Measurements from ENCODE around the gene EYS.

The EYS gene

GRCh38 chr6:64225503-64225902, 1481.5 kb downstream of the EYS start:
- TF ChIP-seq ZNF274 (IDR thresholded peaks at IDR 0.05; ENCODE audit: low read depth, low read length) = no peak

GRCh38 chr6:64224819-64225218, 1482.2 kb downstream of the EYS start:
- H3K4me3 ChIP-seq (ENCODE audit: low read length) = no peak overlapping the region
- no peak for TF ChIP-seq ZNF274 (IDR thresholded peaks at IDR 0.05; ENCODE audit: low read depth, low read length)

More at GRCh38 chr6:64225503-64225902, 1481.5 kb downstream of the EYS start:
- no peak overlapping the region for H3K4me3 ChIP-seq (ENCODE audit: low read length)

- TF ChIP-seq ZNF274 (IDR thresholded peaks at IDR 0.05; ENCODE audit: low read depth, low read length) = no peak
- no peak overlapping the region for H3K4me3 ChIP-seq (ENCODE audit: low read length)
Measured at GRCh38 chr6:64221776-64222175, 1485.2 kb downstream of the EYS start.

GRCh38 chr6:64220801-64221200, 1486.2 kb downstream of the EYS start:
- TF ChIP-seq ZNF274 (IDR thresholded peaks at IDR 0.05; ENCODE audit: low read depth, low read length) = no peak
- no peak overlapping the region for H3K4me3 ChIP-seq (ENCODE audit: low read length)

GRCh38 chr6:64217721-64218620, 1489.1 kb downstream of the EYS start:
- no peak overlapping the region for H3K4me3 ChIP-seq (ENCODE audit: low read length)
- no peak for TF ChIP-seq ZNF274 (IDR thresholded peaks at IDR 0.05; ENCODE audit: low read depth, low read length)

- TF ChIP-seq ZNF274 (IDR thresholded peaks at IDR 0.05; ENCODE audit: low read depth, low read length) = no peak
- no peak overlapping the region for H3K4me3 ChIP-seq (ENCODE audit: low read length)
Measured at GRCh38 chr6:64214373-64214772, 1492.7 kb downstream of the EYS start.

GRCh38 chr6:64213697-64214096, 1493.3 kb downstream of the EYS start:
- no peak overlapping the region for H3K4me3 ChIP-seq (ENCODE audit: low read length)
- TF ChIP-seq ZNF274 (IDR thresholded peaks at IDR 0.05; ENCODE audit: low read depth, low read length) = no peak

GRCh38 chr6:64197246-64197645, 1509.8 kb downstream of the EYS start:
- TF ChIP-seq ZNF274 (IDR thresholded peaks at IDR 0.05; ENCODE audit: low read depth, low read length) = no peak
- no peak overlapping the region for H3K4me3 ChIP-seq (ENCODE audit: low read length)

- TF ChIP-seq ZNF274 (IDR thresholded peaks at IDR 0.05; ENCODE audit: low read depth, low read length) = no peak
- H3K4me3 ChIP-seq (ENCODE audit: low read length) = no peak overlapping the region
Measured at GRCh38 chr6:64186592-64186991, 1520.4 kb downstream of the EYS start.

GRCh38 chr6:64185621-64186020, 1521.4 kb downstream of the EYS start:
- no peak overlapping the region for H3K4me3 ChIP-seq (ENCODE audit: low read length)
- TF ChIP-seq ZNF274 (IDR thresholded peaks at IDR 0.05; ENCODE audit: low read depth, low read length) = no peak

GRCh38 chr6:64175296-64175695, 1531.7 kb downstream of the EYS start:
- H3K4me3 ChIP-seq (ENCODE audit: low read length) = no peak overlapping the region
- TF ChIP-seq ZNF274 (IDR thresholded peaks at IDR 0.05; ENCODE audit: low read depth, low read length) = no peak

- TF ChIP-seq ZNF274 (IDR thresholded peaks at IDR 0.05; ENCODE audit: low read depth, low read length) = no peak
- no peak overlapping the region for H3K4me3 ChIP-seq (ENCODE audit: low read length)
Measured at GRCh38 chr6:64170316-64170715, 1536.7 kb downstream of the EYS start.

- TF ChIP-seq ZNF274 (IDR thresholded peaks at IDR 0.05; ENCODE audit: low read depth, low read length) = no peak
Measured at GRCh38 chr6:64160486-64160885, 1546.5 kb downstream of the EYS start.

GRCh38 chr6:64155063-64155462, 1552.0 kb downstream of the EYS start:
- H3K4me3 ChIP-seq (ENCODE audit: low read length) = no peak overlapping the region
- no peak for TF ChIP-seq ZNF274 (IDR thresholded peaks at IDR 0.05; ENCODE audit: low read depth, low read length)

More at GRCh38 chr6:64160486-64160885, 1546.5 kb downstream of the EYS start:
- H3K4me3 ChIP-seq (ENCODE audit: low read length) = no peak overlapping the region

GRCh38 chr6:64146876-64147275, 1560.2 kb downstream of the EYS start:
- no peak overlapping the region for H3K4me3 ChIP-seq (ENCODE audit: low read length)
- TF ChIP-seq ZNF274 (IDR thresholded peaks at IDR 0.05; ENCODE audit: low read depth, low read length) = no peak
